Measurements from ENCODE around the gene MYO15A. TPM values are rescaled to one million over a fixed set of nuclear protein-coding genes. Genes with fewer than 3 reads are reported as not detected.

Gene MYO15A
- total RNA-seq, 2 donors from 2014 or later: 0.32 to 8.3 TPM

DNA sequence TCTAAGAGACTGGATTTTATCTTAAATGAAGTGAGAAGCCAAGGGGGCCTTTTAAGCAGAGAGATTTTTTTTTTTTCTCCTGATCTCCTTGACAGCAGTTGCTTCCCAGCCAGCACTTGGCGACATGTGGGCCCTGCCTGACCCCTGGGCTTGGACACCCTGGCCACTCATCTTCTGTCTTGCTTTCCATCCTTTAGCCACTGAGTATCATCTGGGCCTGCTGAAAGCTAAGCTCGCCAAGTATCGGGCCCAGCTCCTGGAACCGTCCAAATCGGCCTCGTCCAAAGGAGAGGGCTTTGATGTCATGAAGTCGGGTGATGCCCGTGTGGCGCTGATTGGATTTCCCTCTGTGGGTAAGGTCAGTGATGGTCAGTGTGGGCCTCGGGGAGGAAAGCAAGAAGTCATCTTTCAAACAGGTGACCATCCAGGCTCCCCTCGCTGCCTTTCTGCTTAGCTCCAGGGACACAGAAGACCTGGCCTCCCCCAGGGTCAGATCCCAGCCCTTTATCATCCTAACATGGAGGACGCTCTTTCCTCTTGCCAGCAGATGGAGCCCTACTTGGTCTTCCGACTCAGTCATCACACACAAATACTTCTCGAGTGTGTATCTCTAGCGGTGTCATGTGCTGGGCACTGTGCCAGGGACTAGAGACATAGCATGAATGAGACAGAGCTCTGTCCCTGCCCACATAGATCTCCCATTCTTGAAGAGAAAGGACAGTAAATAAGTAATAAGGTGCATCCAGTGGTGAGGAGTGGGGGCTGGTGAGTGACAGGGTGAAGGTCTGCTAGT lies 14.7 kb upstream of the MYO15A start:
- Histone ChIP-seq H3K9me3 (no peaks in the 10 kb centered on the region), H3K27me3 (replicated peaks; ENCODE audit: insufficient read depth) (no peaks in the 10 kb centered on the region), H3K36me3 (no peaks in the 10 kb centered on the region), H3K4me3 (no peak overlapping the region), H3K4me1 (replicated peaks) (no peaks in the 10 kb centered on the region), H3K27ac (no peak overlapping the region)
- DNase-seq (ENCODE audit: low spot score): peak; percentile 19
- intact Hi-C loops (cut with DNase I): no loop called here
- WGBS: 72% methylated on average over 15 of the region's 15 CpGs
- TF ChIP-seq, protein P1, sequence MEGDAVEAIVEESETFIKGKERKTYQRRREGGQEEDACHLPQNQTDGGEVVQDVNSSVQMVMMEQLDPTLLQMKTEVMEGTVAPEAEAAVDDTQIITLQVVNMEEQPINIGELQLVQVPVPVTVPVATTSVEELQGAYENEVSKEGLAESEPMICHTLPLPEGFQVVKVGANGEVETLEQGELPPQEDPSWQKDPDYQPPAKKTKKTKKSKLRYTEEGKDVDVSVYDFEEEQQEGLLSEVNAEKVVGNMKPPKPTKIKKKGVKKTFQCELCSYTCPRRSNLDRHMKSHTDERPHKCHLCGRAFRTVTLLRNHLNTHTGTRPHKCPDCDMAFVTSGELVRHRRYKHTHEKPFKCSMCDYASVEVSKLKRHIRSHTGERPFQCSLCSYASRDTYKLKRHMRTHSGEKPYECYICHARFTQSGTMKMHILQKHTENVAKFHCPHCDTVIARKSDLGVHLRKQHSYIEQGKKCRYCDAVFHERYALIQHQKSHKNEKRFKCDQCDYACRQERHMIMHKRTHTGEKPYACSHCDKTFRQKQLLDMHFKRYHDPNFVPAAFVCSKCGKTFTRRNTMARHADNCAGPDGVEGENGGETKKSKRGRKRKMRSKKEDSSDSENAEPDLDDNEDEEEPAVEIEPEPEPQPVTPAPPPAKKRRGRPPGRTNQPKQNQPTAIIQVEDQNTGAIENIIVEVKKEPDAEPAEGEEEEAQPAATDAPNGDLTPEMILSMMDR (IDR thresholded peaks at IDR 0.05): no peak
- TF ChIP-seq POLR2AphosphoS5 (IDR thresholded peaks at IDR 0.05): peak; percentile 21

- Histone ChIP-seq H3K36me3 (no peaks in the 10 kb centered on the region), H3K4me3 (no peak overlapping the region), H3K27ac (no peak overlapping the region), H3K9me3 (no peaks in the 10 kb centered on the region), H3K4me1 (replicated peaks) (no peaks in the 10 kb centered on the region), H3K27me3 (replicated peaks; ENCODE audit: insufficient read depth) (no peaks in the 10 kb centered on the region)
- WGBS: 96% methylated on average over 10 of the region's 10 CpGs
- intact Hi-C loops (cut with DNase I): no loop called here
- TF ChIP-seq POLR2AphosphoS5 (IDR thresholded peaks at IDR 0.05) (no peak), POLR2A (IDR thresholded peaks at IDR 0.05) (no peak)
- TF ChIP-seq, protein P1 (IDR thresholded peaks at IDR 0.05): no peak
- DNase-seq (ENCODE audit: low spot score): no peak
These were observed 14.1 kb upstream of the MYO15A start for GRCh38 chr17:18094409-18094807.

DNA sequence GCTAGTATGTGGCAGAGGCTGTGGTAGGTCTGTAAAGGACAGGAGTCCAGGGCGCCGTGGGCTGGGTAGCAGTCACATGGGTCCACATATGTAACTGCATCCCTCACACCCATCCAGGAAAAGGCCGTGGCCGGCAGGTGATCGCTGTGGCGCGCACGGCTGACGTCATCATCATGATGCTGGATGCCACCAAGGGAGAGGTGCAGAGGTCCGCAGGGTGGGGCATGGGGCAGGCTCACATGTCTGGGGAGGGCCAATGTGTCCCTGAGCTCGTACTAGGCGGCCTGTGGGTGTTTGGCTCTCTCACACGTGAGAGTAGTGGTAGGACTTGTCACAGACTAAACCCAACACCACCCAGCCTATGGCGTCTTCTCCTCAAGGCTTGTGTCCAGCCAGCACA lies 9.0 kb upstream of the MYO15A start:
- DNase-seq (ENCODE audit: low spot score): no peak
- 92% methylated on average over 14 of the region's 14 CpGs for WGBS

DNA sequence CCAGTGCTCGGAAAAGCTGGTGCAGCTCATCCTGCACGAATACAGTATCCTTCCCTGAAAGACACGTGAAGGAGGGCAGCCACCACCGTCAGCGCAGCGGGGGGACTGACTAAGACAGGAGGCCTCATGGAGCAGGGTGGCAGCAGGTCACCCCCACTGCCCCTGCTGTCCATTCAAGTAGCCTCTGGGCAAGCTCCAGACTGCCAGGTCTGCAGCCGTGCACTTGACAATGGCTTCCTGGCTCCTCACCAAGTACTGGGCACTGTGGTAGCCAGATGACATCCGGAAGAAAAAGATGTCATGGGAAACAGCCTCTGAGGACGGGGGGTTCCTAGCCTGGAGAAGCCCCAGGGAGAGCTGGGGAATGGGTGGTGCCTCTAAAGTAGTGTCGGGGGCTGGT lies 7.9 kb upstream of the MYO15A start:
- intact Hi-C loops (cut with DNase I): no loop called here
- no peak for DNase-seq (ENCODE audit: low spot score)
- H3K36me3 ChIP-seq: no peaks in the 10 kb centered on the region
- H3K9me3 ChIP-seq: no peaks in the 10 kb centered on the region
- no peak overlapping the region for H3K27ac ChIP-seq
- H3K4me1 ChIP-seq (replicated peaks): no peaks in the 10 kb centered on the region
- 81% methylated on average over 10 of the region's 10 CpGs for WGBS
- TF ChIP-seq POLR2AphosphoS5 (IDR thresholded peaks at IDR 0.05): no peak
- no peak overlapping the region for H3K4me3 ChIP-seq
- H3K27me3 ChIP-seq (replicated peaks; ENCODE audit: insufficient read depth): no peaks in the 10 kb centered on the region

More for the DNA sequence above, 9.0 kb upstream of the MYO15A start:
- Histone ChIP-seq H3K4me1 (replicated peaks) (no peaks in the 10 kb centered on the region), H3K27ac (no peak overlapping the region), H3K4me3 (no peak overlapping the region), H3K36me3 (no peaks in the 10 kb centered on the region), H3K27me3 (replicated peaks; ENCODE audit: insufficient read depth) (no peaks in the 10 kb centered on the region), H3K9me3 (no peaks in the 10 kb centered on the region)
- intact Hi-C loops (cut with DNase I): no loop called here
- TF ChIP-seq POLR2AphosphoS5 (IDR thresholded peaks at IDR 0.05) (no peak), POLR2A (IDR thresholded peaks at IDR 0.05) (no peak)
- TF ChIP-seq, protein P1 (IDR thresholded peaks at IDR 0.05): no peak

DNA sequence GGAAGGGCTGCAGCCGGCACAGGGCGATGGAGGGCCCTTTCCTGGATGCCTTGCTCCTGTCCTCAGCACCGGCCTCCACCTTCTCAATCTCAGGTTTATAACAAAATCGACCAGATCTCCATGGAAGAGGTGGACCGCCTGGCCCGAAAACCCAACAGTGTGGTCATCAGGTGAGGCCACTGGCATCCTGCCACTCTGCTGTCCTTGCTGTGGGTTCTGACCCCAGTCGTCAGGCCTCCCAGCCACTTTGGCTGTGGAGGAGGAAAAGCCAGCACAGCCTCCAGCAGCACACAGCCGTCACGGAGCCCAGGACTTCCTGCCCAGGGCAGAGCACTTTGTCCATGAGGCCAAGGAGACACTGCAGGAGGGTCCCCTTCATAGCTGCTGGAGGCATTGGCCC lies 6.7 kb upstream of the MYO15A start:
- no peaks in the 10 kb centered on the region for H3K36me3 ChIP-seq

More for the DNA sequence above, 6.7 kb upstream of the MYO15A start:
- Histone ChIP-seq H3K4me3 (no peak overlapping the region), H3K4me1 (replicated peaks) (no peaks in the 10 kb centered on the region), H3K9me3 (no peaks in the 10 kb centered on the region), H3K27ac (no peak overlapping the region), H3K27me3 (replicated peaks; ENCODE audit: insufficient read depth) (no peaks in the 10 kb centered on the region)
- 88% methylated on average over 9 of the region's 9 CpGs for WGBS
- DNase-seq (ENCODE audit: low spot score): no peak
- intact Hi-C loops (cut with DNase I): no loop called here
- TF ChIP-seq, protein P1 (IDR thresholded peaks at IDR 0.05): no peak
- TF ChIP-seq POLR2A (IDR thresholded peaks at IDR 0.05) (no peak), POLR2AphosphoS5 (IDR thresholded peaks at IDR 0.05) (no peak)
